Measurements from ENCODE around the gene FGF3.
"Not testable (repeated sequence)": the region's sequence is repeated elsewhere in the genome, so short reads cannot be mapped to it uniquely, and the experiment has no call there.

The FGF3 gene

GRCh38 chr11:69787457-69787856 lies 31.8 kb downstream of the FGF3 start:
- H3K4me3 ChIP-seq (ENCODE audit: low read depth, low read length): no peak overlapping the region
- no peak overlapping the region for H3K27ac ChIP-seq (ENCODE audit: low read depth, low read length)
- peaks cover 5% of the 10 kb centered on the region for H3K4me1 ChIP-seq (ENCODE audit: control insufficient read depth, insufficient read depth, low read length, unreplicated experiment)
- no peaks in the 10 kb centered on the region for H3K36me3 ChIP-seq (ENCODE audit: insufficient read depth, low read length)
- H2AFZ ChIP-seq (ENCODE audit: low read length, unreplicated experiment): no peak overlapping the region
- no peaks in the 10 kb centered on the region for H3K79me2 ChIP-seq (ENCODE audit: control insufficient read depth, insufficient read depth, low read length, unreplicated experiment)
- H3K27me3 ChIP-seq (ENCODE audit: insufficient read depth, low read length): peaks cover 19% of the 10 kb centered on the region

GRCh38 chr11:69781241-69781640 lies 38.0 kb downstream of the FGF3 start:
- H3K4me1 ChIP-seq (ENCODE audit: control insufficient read depth, insufficient read depth, low read length, unreplicated experiment): no peaks in the 10 kb centered on the region
- no peak overlapping the region for H3K27ac ChIP-seq (ENCODE audit: low read depth, low read length)
- no peak overlapping the region for H3K4me3 ChIP-seq (ENCODE audit: low read depth, low read length)
- no peak overlapping the region for H2AFZ ChIP-seq (ENCODE audit: low read length, unreplicated experiment)
- no peaks in the 10 kb centered on the region for H3K36me3 ChIP-seq (ENCODE audit: insufficient read depth, low read length)
- peaks cover 57% of the 10 kb centered on the region for H3K27me3 ChIP-seq (ENCODE audit: insufficient read depth, low read length)
- no peaks in the 10 kb centered on the region for H3K79me2 ChIP-seq (ENCODE audit: control insufficient read depth, insufficient read depth, low read length, unreplicated experiment)

- Histone ChIP-seq H3K27ac (ENCODE audit: low read depth, low read length) (no peak overlapping the region), H3K4me3 (ENCODE audit: low read depth, low read length) (no peak overlapping the region), H3K79me2 (ENCODE audit: control insufficient read depth, insufficient read depth, low read length, unreplicated experiment) (no peaks in the 10 kb centered on the region), H2AFZ (ENCODE audit: low read length, unreplicated experiment) (no peak overlapping the region), H3K27me3 (ENCODE audit: insufficient read depth, low read length) (peaks cover 79% of the 10 kb centered on the region), H3K4me1 (ENCODE audit: control insufficient read depth, insufficient read depth, low read length, unreplicated experiment) (no peaks in the 10 kb centered on the region), H3K36me3 (ENCODE audit: insufficient read depth, low read length) (no peaks in the 10 kb centered on the region)
Measured at GRCh38 chr11:69778373-69778772, 40.8 kb downstream of the FGF3 start.

DNA sequence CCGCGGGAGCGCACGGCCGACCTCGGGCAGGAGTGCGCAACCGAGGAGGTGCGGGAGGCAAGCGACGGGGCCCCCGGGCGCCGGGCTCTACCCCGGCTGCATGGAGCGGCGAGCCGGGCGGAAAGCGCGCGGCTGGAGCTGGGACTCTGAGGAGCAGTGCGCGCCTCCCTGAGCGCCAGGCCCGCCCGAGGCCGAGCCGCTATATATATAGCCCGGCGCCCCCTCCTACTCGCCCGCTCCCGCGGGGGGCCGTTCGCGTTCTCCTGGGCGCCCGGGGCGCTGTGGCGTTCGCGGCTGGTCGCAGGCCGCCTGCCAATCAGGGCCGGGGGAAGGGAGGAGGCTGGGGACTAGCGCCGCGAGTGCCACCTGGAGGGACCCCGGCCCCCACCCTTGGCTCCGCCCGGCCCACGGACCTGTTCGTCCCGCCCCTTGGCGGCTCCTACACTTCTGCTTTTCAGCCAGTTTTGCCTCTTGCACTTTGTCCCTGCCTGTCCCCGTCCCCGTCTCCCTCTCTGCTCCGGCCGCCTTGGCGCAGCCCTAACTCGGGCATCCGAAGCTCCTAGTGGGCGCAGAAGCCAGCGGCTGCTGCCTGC lies 44.0 kb downstream of the FGF3 start, which contains the start of gene FGF4:
TSS of gene FGF4 (minus strand) at position 179 of the 593 bp plus-strand sequence. CDS start 257 bp downstream, outside the sequence.
- Histone ChIP-seq H3K27ac (ENCODE audit: low read depth, low read length) (no peak within 1 kb of the TSS), H3K79me2 (ENCODE audit: control insufficient read depth, insufficient read depth, low read length, unreplicated experiment) (no peaks in the 10 kb centered on the region), H3K27me3 (ENCODE audit: insufficient read depth, low read length) (peaks cover 85% of the 10 kb centered on the region), H3K36me3 (ENCODE audit: insufficient read depth, low read length) (no peaks in the 10 kb centered on the region), H3K4me3 (ENCODE audit: low read depth, low read length) (no peak within 1 kb of the TSS), H2AFZ (ENCODE audit: low read length, unreplicated experiment) (no peak within 1 kb of the TSS), H3K4me1 (ENCODE audit: control insufficient read depth, insufficient read depth, low read length, unreplicated experiment) (no peaks in the 10 kb centered on the region)

- no peaks in the 10 kb centered on the region for H3K4me1 ChIP-seq (ENCODE audit: control insufficient read depth, insufficient read depth, low read length, unreplicated experiment)
- no peaks in the 10 kb centered on the region for H3K79me2 ChIP-seq (ENCODE audit: control insufficient read depth, insufficient read depth, low read length, unreplicated experiment)
- H3K36me3 ChIP-seq (ENCODE audit: insufficient read depth, low read length): no peaks in the 10 kb centered on the region
- no peak overlapping the region for H3K4me3 ChIP-seq (ENCODE audit: low read depth, low read length)
- peaks cover 89% of the 10 kb centered on the region for H3K27me3 ChIP-seq (ENCODE audit: insufficient read depth, low read length)
- H3K27ac ChIP-seq (ENCODE audit: low read depth, low read length): no peak overlapping the region
- no peak overlapping the region for H2AFZ ChIP-seq (ENCODE audit: low read length, unreplicated experiment)
Measured at GRCh38 chr11:69774354-69775162, 44.7 kb downstream of the FGF3 start.

- H3K79me2 ChIP-seq (ENCODE audit: control insufficient read depth, insufficient read depth, low read length, unreplicated experiment): no peaks in the 10 kb centered on the region
- H3K4me3 ChIP-seq (ENCODE audit: low read depth, low read length): no peak overlapping the region
- no peaks in the 10 kb centered on the region for H3K4me1 ChIP-seq (ENCODE audit: control insufficient read depth, insufficient read depth, low read length, unreplicated experiment)
- H3K27ac ChIP-seq (ENCODE audit: low read depth, low read length): no peak overlapping the region
- no peak overlapping the region for H2AFZ ChIP-seq (ENCODE audit: low read length, unreplicated experiment)
- H3K27me3 ChIP-seq (ENCODE audit: insufficient read depth, low read length): peaks cover 96% of the 10 kb centered on the region
- H3K36me3 ChIP-seq (ENCODE audit: insufficient read depth, low read length): no peaks in the 10 kb centered on the region
Measured at GRCh38 chr11:69773626-69774353, 45.4 kb downstream of the FGF3 start.

DNA sequence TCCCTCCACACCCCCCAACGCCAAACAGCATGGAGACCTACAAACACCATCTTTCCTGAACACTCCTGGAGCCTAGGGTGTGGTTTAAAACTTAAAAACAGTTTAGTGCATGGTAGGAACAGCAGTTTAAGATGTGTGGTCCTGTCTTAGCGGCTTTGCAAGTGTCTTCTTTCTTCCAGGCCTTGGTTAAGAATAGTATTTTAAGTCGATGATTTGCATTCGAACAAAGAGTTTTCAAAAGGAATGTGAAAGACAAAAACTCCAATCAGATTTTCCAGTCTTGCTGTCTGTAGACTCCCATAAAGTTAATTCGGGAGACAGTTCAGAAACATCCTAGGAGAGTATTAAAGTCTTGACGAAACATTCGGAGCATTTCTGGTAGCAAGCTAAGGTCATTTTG lies 47.8 kb downstream of the FGF3 start:
- H3K27ac ChIP-seq (ENCODE audit: low read depth, low read length): no peak overlapping the region
- no peak overlapping the region for H3K4me3 ChIP-seq (ENCODE audit: low read depth, low read length)

GRCh38 chr11:69770540-69770939 lies 48.7 kb downstream of the FGF3 start:
- Histone ChIP-seq H3K4me1 (ENCODE audit: control insufficient read depth, insufficient read depth, low read length, unreplicated experiment) (no peaks in the 10 kb centered on the region), H3K4me3 (ENCODE audit: low read depth, low read length) (no peak overlapping the region), H3K36me3 (ENCODE audit: insufficient read depth, low read length) (no peaks in the 10 kb centered on the region), H2AFZ (ENCODE audit: low read length, unreplicated experiment) (no peak overlapping the region), H3K27ac (ENCODE audit: low read depth, low read length) (no peak overlapping the region), H3K79me2 (ENCODE audit: control insufficient read depth, insufficient read depth, low read length, unreplicated experiment) (no peaks in the 10 kb centered on the region), H3K27me3 (ENCODE audit: insufficient read depth, low read length) (peaks cover 78% of the 10 kb centered on the region)

More for the DNA sequence above, 47.8 kb downstream of the FGF3 start:
- Histone ChIP-seq H3K27me3 (ENCODE audit: insufficient read depth, low read length) (peaks cover 88% of the 10 kb centered on the region), H3K79me2 (ENCODE audit: control insufficient read depth, insufficient read depth, low read length, unreplicated experiment) (no peaks in the 10 kb centered on the region), H3K4me1 (ENCODE audit: control insufficient read depth, insufficient read depth, low read length, unreplicated experiment) (no peaks in the 10 kb centered on the region), H2AFZ (ENCODE audit: low read length, unreplicated experiment) (no peak overlapping the region), H3K36me3 (ENCODE audit: insufficient read depth, low read length) (no peaks in the 10 kb centered on the region)

DNA sequence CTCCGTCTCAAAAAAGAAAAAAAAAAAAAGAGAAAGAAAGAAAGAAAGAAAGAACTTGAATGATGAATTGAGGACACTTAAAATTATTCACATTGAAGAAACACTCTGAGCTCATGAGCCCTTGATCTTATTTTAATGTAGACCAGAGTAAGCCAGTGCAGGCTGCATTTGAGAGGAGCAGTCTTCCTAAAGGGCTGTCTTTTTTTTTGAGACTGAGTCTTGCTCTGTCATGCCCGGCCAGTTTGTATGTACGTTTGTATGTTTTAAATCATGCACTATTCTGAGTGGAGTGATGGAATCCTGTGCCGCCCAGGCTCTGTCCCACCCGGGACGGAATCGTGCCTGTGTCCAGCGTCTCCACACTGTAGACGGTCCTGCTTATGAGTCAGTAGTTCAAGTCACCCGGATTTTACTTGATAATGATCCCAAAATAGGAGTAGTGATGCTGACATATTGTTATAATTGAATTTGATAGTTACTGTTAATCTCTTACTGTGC lies 53.7 kb downstream of the FGF3 start:
- Histone ChIP-seq H3K27me3 (ENCODE audit: insufficient read depth, low read length) (peaks cover 62% of the 10 kb centered on the region), H3K27ac (ENCODE audit: low read depth, low read length) (no peak overlapping the region), H3K4me1 (ENCODE audit: control insufficient read depth, insufficient read depth, low read length, unreplicated experiment) (no peaks in the 10 kb centered on the region), H3K79me2 (ENCODE audit: control insufficient read depth, insufficient read depth, low read length, unreplicated experiment) (no peaks in the 10 kb centered on the region), H3K36me3 (ENCODE audit: insufficient read depth, low read length) (no peaks in the 10 kb centered on the region), H2AFZ (ENCODE audit: low read length, unreplicated experiment) (no peak overlapping the region), H3K4me3 (ENCODE audit: low read depth, low read length) (no peak overlapping the region)

- not testable (repeated sequence) for H3K27ac ChIP-seq (ENCODE audit: low read depth, low read length); H2AFZ ChIP-seq (ENCODE audit: low read length, unreplicated experiment); H3K36me3 ChIP-seq (ENCODE audit: insufficient read depth, low read length); H3K4me1 ChIP-seq (ENCODE audit: control insufficient read depth, insufficient read depth, low read length, unreplicated experiment); H3K4me3 ChIP-seq (ENCODE audit: low read depth, low read length); H3K79me2 ChIP-seq (ENCODE audit: control insufficient read depth, insufficient read depth, low read length, unreplicated experiment)
- H3K27me3 ChIP-seq (ENCODE audit: insufficient read depth, low read length): peaks cover 63% of the 10 kb centered on the region
Measured at GRCh38 chr11:69764918-69765317, 54.3 kb downstream of the FGF3 start.
